Measurements from ENCODE around the gene INVS.

Gene INVS

DNA sequence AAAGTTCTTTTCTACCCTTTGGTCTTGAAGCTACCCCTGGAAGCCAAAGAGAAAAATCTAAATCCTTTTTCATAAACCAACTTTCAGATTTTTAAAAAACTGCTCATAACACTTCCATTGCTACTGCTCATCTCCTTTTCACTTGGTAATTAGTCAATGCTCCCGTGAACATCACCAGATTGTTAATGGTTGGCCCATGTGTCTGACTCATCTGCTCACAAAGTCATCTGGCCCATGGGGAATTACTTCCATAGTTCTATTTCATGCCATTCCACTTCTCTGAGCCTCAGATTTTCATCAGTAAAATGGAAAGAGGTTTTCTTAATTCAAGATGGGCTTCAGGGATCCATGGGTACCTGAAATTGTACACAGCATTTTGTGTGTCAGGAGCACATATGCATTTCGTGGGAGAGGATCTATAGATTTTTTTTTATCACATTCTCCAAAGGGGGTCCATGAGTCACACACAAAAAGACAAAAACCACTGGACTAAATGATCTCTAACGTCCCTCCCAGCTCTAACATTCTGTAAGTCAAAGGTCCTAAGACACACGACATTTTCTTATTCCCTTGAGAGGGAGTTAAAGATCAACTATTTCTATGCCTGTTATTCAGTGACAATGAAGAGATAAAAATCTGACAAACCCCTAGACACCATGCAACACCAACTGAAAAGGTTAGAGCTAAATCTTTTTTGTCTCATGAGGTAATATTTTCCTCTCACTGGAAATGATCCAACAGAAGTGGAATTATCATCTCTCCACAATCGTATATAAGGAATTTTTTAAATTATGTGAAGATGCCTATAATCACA, 178.3 kb downstream of the INVS start:
- DNase-seq (ENCODE audit: low read depth in 3 of 3), result no peak

DNA sequence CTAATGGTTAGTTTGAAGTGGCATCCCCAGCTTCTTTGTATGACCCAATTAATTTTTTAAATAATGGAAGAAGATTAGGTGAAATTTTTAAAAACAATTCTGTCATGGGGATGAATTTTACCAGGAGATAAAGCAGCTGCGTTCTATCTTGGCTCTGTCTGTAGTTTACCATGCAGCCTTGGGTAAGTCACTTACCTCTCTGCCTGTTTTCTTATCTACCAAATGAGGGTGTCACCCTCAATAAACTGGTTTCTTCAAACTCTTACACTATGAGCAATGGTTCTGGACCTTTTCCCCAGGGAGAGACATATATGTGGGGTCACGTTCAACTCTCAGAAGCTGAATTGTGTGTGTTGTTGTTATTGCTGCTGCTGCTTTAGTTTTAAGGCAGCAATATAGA, 182.0 kb downstream of the INVS start:
- DNase-seq (ENCODE audit: low read depth in 3 of 3), result no peak

DNA sequence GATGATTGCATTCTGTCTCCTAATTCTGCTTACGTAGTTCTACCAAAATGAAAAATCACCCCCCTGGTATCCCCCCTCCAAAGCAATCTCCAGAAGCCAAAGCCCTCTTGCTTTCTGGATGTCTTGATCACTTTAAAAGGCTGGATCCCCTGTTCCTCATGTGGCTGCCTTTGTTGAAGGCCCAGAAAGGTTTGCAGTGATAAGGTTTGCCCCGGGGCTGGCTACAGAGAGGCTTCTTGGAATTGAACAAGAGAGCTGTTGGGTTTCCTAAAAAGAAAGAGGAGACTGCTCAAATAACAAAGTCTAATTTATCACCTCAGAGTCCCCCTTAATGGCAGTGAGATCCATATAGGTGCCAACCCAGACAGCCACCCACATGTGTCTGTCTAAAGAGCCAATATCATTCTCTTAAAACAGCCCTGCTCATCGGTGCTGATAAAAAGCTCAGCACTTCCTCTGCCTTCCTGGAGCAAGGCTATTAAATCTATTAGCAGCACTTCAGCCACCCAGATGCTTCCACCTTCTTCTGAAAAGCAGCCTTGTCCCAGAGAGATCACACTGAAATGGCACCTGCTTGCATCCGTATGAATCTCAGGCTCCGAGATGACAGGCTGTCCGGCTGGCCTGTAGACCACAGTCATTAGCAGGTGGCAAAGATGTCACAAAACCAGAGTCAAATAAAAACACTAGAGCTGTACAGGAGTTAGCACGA, 182.8 kb downstream of the INVS start:
- no peak for DNase-seq (ENCODE audit: low read depth in 3 of 3)

DNA sequence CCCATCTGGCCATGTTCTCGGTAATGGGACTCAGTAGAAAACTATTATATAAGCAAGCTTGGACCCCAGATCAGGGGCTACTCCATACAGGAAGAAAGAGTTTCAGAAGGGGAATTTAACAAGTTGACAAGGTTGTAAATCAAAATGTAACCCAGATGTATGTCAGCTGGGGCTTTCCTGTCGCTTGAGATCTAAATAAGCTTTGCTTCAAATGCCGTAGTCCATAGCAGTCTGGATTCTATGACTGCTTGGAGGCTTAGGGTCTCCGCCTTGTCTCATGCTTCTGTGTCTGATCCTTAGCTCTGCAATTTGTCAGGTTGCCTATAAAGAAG, 183.3 kb downstream of the INVS start:
- no peak for DNase-seq (ENCODE audit: low read depth in 3 of 3)

DNA sequence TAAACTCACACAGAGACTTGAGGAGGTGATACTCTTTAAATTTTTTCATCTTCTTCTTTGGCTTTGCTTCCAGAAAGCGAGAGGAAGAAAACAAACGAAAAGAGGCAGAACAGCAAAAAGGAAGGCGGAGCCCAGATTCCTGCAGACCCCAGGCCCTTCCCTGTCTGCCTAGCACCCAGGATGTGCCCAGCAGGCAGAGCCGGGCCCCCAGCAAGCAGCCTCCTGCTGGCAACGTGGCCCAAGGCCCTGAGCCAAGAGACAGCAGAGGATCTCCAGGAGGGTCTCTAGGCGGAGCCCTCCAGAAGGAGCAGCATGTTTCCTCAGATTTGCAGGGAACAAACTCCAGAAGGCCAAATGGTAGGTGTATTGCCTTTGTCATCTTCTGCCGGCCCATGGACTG, 185.2 kb downstream of the INVS start:
- no peak for DNase-seq (ENCODE audit: low read depth in 3 of 3)

DNA sequence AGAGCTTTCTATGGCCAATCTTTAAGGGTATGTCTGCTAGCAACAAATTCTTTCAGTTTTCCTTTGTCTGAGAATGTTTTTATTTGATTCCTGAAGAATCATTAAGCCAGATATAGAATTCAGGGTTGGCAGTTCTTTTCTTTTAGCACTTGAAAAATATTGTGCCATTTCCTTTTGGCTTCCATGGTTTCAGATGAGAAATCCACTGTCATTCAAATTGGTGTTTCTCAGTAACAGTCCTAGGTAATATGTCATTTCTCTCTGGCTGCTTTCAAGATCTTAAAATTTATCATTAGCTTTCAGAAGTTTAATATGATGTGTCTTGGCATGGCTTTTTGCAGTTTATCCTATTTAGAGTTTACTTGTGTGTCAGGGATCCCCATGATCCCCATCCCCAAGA, 186.0 kb downstream of the INVS start:
- DNase-seq (ENCODE audit: low read depth in 3 of 3), result no peak

DNA sequence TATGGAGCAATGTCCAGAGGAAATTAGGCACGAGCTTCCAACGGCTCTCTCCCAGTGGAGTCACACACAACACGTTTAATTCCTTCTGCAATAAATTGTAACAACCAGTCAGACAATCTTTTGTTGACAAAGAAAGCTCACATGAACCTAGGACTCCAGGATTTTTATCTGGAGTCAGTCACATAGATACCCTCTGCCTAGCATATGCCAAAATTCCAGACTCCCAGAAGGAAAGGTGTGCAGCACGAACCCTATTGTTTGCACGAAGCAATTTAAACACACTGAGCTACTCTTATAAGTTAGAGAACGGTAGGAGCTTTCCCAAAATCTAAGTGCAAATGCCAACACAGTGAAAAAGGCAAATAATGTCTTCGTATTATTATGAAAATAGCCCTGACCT, 186.6 kb downstream of the INVS start:
- DNase-seq (ENCODE audit: low read depth in 3 of 3), result no peak

DNA sequence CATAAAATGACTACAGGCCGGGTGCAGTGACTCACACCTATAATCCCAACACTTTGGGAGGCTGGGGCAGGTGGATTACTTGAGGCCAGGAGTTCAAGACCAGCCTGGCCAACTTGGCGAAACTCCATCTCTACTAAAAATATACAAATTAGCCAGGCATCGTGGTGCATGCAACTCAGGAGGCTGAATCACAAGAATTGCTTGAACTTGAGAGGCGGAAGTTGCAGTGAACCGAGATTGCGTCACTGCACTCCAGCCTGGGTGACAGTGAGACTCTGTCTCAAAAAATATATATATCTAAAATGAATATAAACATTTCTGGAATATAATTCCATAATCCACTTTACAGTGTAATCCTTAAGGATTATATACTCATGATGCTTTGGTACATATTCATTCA, 187.2 kb downstream of the INVS start:
- no peak for DNase-seq (ENCODE audit: low read depth in 3 of 3)

DNA sequence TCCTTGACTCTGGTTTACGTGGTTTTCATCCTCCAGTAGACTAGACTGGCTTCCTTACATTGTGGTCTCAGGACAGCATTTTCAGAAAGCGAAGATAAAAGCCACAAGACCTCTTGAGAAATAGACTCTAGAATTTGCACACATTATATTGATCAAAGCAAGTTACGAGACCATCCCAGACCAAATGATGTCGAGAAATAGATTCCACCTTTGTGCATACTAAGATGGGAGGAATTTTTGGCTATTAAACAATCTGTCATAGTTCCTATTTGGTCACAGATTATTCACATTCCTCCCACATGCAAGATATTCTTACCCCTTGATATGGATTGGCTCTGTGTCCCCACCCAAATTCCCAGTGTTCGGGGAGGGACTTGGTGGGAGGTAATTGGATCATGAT, 188.1 kb downstream of the INVS start:
- DNase-seq (ENCODE audit: low read depth in 3 of 3), result no peak

DNA sequence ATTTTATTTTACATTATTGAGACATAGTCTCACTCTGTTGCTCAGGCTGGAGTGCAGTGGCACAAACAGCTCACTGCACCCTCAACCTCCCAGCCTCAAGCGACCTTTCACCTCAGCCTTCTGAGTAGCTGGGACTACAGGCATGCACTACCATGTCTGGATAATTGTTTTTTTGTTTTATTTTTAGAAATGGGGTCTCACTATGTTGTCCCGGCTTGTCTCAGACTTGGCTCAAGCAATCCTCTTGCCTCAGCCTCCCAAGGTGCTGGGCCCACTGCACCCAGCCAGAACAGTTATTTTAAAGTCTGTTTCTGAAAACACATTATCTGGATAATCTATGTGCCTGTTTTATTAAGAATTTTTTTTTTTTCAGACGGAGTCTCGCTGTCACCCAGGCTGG, 191.7 kb downstream of the INVS start:
- no peak for DNase-seq (ENCODE audit: low read depth in 3 of 3)

DNA sequence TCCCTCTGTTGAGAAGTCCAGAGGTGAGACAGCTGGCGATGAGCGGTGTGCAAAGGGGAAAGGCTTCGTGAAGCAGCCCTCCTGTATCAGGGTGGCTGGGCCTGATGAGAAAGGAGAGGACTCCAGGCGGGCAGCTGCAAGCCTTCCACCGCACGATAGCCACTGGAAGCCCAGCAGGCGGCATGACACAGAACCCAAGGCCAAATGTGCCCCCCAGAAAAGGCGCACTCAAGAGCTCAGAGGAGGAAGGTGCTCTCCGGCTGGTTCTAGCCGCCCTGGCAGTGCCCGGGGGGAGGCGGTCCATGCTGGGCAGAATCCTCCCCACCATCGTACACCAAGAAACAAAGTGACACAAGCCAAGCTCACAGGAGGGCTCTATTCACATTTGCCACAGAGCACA, 193.4 kb downstream of the INVS start:
- DNase-seq (ENCODE audit: low read depth in 3 of 3), result no peak

DNA sequence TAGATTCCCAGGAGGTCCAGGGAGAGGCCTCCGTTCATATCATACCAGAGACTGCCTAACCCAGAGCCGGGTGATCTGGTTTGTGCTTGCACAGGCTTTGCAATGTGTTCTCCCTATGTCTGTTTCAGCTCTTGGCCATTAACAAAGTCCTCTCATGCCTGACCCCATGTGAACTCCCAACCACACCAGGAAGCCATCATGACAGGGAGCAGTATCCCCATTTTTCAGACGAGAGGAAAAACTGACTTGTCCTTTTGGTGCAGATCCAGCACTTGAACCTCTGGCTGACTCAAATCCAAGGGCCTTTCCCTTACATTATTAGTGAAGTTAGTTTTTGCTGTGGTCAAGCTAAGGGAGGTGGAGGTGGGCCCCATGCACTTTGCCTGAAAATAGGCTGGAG, 195.3 kb downstream of the INVS start:
- DNase-seq (ENCODE audit: low read depth in 3 of 3), result no peak

DNA sequence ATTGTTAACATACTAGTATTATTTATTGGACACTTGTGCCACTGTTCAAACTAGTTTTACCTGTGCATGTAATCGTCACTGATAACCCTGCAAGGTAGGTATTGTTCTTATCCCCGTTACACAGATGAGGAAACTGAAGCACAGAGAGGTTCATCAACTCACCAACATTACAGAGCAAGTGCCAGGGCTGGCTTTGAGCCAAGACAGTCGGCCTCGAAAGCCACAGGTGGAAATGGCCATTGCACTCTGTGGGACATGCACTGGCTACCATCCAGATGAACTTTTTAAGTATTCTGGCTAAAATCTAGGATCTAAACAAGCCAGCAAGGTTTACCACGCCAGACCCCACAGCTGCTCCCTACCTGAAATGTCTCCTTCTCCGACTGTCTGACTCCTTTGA, 195.8 kb downstream of the INVS start:
- no peak for DNase-seq (ENCODE audit: low read depth in 3 of 3)

DNA sequence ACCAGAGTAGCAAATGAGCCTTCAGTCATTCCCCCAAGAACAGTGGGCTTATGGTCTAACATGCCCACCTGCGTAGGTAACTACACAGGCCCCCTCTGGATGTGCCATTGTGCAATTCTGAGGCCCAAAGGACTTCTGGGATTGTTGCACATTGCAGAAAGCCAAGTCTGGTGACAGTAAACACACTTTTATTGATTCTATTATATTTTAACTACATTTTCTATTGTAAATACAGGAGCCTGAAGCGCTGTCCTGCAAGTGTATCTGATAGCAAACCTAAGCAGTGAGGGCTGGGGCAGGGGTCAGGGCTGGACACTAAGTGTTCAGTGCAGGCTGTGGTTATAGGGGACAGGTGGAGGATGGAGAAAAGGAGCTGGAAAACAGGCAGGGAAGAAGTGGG, 196.2 kb downstream of the INVS start:
- no peak for DNase-seq (ENCODE audit: low read depth in 3 of 3)

DNA sequence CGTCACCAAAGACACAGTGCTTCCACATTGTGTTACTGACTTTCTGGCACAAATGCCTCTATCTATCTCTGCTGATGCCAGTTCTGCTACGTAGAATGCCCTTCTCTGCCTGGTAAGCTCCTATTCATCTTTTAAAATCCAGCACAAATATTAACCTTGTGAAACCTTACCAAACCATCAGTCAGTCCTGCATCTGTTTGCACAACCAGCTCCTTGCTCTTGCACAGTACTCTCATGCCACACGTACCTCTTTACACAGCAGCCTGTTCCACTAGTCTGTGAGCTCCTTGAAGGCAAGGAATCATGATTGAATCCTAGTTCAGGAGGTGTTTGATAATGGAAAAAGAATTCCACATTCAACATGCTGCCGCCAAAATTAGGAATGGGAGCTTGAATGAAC, 197.4 kb downstream of the INVS start:
- no peak for DNase-seq (ENCODE audit: low read depth in 3 of 3)

DNA sequence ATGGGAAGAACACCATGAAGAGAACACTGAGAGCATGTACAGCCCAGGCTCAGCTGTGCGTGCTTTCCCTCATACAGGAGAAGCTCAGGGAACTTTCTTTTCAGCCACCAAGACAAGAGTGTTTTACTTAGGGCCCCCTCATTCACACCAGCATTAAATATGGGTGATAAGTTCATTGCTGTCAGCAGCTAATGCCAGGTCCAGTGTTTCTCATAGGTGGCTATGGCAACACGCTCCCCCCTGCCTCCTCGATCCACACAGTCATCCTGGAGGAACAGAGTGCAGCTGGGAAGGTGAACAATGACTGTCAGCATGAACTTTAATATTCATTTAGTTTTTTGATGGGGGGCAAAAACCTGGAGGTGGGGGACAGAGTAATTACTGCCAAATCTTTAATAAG, 199.3 kb downstream of the INVS start:
- no peak for DNase-seq (ENCODE audit: low read depth in 3 of 3)

DNA sequence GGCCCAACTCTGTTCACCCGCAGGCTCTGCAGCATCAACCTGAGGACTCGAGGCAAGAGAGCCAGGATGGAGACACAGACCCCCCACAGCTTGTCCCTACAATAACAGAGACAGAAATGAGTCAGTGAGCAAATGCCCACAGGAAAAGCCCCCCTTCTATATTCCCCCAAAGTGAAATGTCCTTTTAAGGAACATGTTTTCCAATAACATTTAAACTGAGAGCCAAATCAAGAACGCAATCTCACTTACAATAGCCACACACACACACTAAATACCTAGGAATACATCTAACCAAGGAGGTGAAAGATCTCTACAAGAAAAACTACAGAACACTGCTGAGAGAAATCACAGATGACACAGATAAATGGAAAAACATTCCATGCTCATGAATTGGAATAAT, 204.7 kb downstream of the INVS start:
- DNase-seq (ENCODE audit: low read depth in 3 of 3), result no peak

DNA sequence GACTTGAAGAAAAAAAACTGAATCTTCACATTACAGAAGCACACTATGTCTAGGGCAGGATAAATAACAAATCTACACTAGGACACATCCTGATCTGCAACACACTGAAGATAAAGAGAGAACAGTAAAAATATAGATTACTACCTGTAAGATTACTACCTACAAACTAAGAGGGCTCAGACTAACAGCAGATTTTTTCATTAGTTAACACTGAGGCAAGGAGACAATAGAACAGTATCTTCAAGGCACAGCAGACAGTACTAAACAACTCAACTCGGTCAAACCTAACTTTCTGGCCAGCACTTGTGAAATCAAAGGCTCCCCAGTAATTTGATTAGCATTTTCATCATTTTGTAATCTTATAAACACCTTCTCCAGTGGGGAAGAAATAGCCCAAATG, 207.2 kb downstream of the INVS start:
- DNase-seq (ENCODE audit: low read depth in 3 of 3), result no peak

DNA sequence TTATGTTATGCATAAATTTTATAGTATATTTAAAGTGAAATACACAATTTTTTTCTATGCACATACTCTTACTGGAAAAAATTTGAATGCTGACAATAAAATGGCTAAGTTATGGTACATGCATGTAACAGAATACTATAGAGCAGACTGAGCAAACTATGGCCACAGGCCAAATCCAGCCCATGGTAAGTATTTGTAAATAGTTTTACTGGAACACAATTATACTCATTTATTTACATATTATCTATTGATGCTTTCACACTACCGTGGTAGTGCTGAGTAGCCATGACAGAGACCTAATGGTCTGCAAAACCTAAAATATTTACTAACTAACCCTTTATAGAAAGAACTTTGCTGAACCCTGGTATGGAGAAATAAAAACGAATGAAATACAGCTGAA, 208.0 kb downstream of the INVS start:
- DNase-seq (ENCODE audit: low read depth in 3 of 3), result no peak

DNA sequence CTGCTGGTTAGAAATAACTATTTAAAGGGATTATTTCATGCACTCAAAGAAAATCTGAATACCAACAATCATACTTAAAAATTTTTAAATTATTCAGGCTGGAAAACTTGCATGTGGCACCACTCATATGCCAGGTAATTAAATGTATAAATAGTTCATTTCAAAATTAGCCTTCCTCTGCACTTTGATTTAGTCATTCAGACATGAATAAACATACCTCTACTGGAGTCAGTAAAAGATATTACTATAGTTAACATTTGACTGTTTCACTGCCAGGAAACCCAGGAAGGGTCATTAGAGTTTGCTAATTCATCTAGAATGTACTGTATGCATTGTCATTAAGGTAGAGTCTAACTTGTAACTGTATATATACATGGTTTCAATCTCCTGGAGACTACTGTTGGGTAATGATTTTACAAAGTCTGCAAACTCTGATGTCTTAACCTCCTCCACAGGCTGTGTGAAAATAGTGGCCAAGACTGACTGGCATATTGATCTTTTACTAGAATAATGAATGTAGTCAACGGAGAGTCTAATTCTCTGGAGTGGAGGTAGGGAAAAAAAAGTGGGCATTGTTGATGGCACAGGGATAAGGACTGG, 210.0 kb downstream of the INVS start:
- DNase-seq (ENCODE audit: low read depth in 3 of 3), result no peak

DNA sequence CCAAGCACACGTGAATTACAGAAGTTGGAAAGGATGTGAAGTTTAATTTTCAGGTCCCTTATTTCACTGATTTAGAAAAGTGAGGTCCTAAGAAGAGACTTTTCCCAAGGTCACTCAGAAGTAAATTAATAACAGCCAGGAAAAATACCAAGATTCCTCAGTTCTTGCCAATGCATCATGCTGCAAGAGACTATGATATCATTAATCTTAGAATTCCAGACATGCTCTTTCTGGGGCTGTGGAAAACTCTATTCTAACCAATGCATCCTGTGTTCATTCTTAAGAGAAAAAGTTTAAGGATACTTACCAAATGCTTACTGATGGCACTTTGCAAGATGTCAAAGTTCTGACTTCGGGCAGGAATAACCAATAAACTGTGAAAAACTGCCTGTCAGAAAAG, 210.9 kb downstream of the INVS start:
- DNase-seq (ENCODE audit: low read depth in 3 of 3), result no peak

DNA sequence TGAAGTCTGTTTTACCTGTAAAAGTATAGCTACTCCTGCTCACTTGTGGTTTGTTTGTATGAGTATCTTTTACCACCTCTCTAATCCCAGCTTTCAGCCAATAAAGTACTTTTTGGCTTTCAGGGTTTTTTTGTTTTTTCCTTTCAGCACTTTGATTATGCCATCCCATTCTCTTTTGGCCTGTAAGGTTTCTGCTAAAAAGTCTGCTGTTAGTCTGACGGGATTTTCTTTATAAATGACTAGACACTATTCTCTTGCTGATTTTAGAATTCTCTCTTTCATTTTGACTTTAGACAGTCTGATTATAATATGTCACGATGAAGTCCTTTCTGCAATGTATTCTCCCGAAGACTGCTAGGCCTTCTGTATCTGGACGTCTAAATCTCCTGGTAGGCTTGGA, 216.5 kb downstream of the INVS start:
- no peak for DNase-seq (ENCODE audit: low read depth in 3 of 3)

DNA sequence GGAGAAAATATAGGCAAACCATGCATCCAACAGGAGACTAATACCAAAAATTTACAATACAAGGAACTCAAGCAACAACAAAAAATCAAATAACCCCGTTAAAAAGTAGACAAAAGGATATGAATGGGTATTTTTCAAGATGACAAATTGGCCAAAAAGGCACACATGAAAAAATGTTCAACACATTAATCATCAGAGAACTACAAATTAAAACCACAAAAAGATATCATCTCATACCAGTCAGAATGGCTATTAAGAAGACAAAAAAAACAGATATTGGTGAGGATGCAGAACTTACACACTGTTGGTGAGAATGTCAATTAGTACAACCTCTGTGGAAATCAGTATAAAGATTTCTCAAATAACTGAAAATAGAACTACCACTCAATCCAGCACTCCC, 218.7 kb downstream of the INVS start:
- no peak for DNase-seq (ENCODE audit: low read depth in 3 of 3)

Data from stimulated activated CD4-positive, alpha-beta T cell treated with anti-CD3 and anti-CD28 coated beads, TNF-alpha, amount 100 ng/mL, for 48 hours (primary cell).